Thyroid gland (tissue), 4 donors: ENCODE data around the gene SLC9A7. TPM values are rescaled to one million over a fixed set of nuclear protein-coding genes. Genes with fewer than 3 reads are reported as not detected.

Experiments used
- DNase-seq, 2 donors: peaks; one replicate each; pipeline ENCODE4 v3.0.0-alpha.2; 2019
- H3K27ac ChIP-seq, 3 donors: fragments of 200-600 bp; sonication (generic); 1 replicate in 2 of 3; 2 replicates in 1 of 3; pipeline ENCODE4 v1.5.1; 2016 to 2019; ENCODE audit warnings: mild to moderate bottlenecking in 1 of 3, moderate library complexity in 1 of 3
- H3K27me3 ChIP-seq: fragments of 200-600 bp; sonication (generic); one replicate; pipeline ENCODE4 v1.5.1; 2019
- H3K36me3 ChIP-seq, 2 donors: fragments of 200-600 bp; sonication (generic); one replicate each; pipeline ENCODE4 v1.5.1; 2016 to 2019
- H3K4me1 ChIP-seq, 2 donors: fragments of 200-600 bp; sonication (generic); one replicate each; pipeline ENCODE4 v1.5.1; 2017 to 2019
- H3K4me3 ChIP-seq, 3 donors: fragments of 200-600 bp; sonication (generic); replicated peaks in 1 of 3; 1 replicate in 2 of 3; 2 replicates in 1 of 3; pipeline ENCODE4 v1.5.1; 2016; ENCODE audit warnings: mild to moderate bottlenecking in 1 of 3
- H3K9me3 ChIP-seq: fragments of 200-600 bp; sonication (generic); one replicate; pipeline ENCODE4 v1.5.1; 2017
- CTCF ChIP-seq, 6 experiments: fragments of 200-600 bp in 3 of 6; fragments of 450-650 bp in 3 of 6; sonication (generic) in 3 of 6; IDR thresholded peaks; one replicate each; pipeline ENCODE4 v1.5.1; 2016 to 2019; ENCODE audit warnings: antibody characterized with exemption in 6 of 6, mild to moderate bottlenecking in 2 of 6, inconsistent platforms in 1 of 6, moderate library complexity in 1 of 6
- POLR2A ChIP-seq, 2 donors: fragments of 450-650 bp; IDR thresholded peaks; one replicate each; pipeline ENCODE4 v1.6.1; 2017; ENCODE audit warnings: antibody characterized with exemption in 2 of 2, mild to moderate bottlenecking in 2 of 2, moderate library complexity in 1 of 2
- WGBS, 2 donors: methylation state at CpG; one replicate each; pipeline ENCODE4 v1.1.5; 2017; 5-methylcytosine and 5-hydroxymethylcytosine counted together
- intact Hi-C: fragments of 100-400 bp; cut with DNase I; formaldehyde crosslinking; loops from one replicate; pipeline ENCODE4 v1.15.1; 2023
- total RNA-seq, 4 donors: library from RNA; depleted of rRNA; stranded (reverse); fragments of >200 nt; gene quantifications; one replicate each; pipeline ENCODE4 v1.2.3, GENCODE V29; 2016

Gene SLC9A7
- total RNA-seq, 4 donors from 2014 or later: 18.4 to 35.5 (median 26.3) TPM

- no peak overlapping the region for H3K27ac ChIP-seq
- H3K9me3 ChIP-seq: no peaks in the 10 kb centered on the region
- no peak for DNase-seq
- intact Hi-C loops: no loop called here
- TF ChIP-seq POLR2A (IDR thresholded peaks at IDR 0.05): no peak
- no peak for TF ChIP-seq CTCF (IDR thresholded peaks at IDR 0.05)
- no peak overlapping the region for H3K4me3 ChIP-seq
- 85 to 86% methylated on average over 8 to 9 of the region's 9 CpGs for WGBS, 2 donors
- H3K27me3 ChIP-seq: no peaks in the 10 kb centered on the region
- peaks cover 0 to 3% of the 10 kb centered on the region in 2 donors for H3K4me1 ChIP-seq
- no peaks in the 10 kb centered on the region for H3K36me3 ChIP-seq
These were observed 51.5 kb downstream of the SLC9A7 start for GRCh38 chrX:46707274-46707965.

- H3K36me3 ChIP-seq: no peaks in the 10 kb centered on the region
- WGBS, 2 donors: 77 to 85% methylated on average over 3 of the region's 3 CpGs
- intact Hi-C loops: no loop called here
- H3K4me1 ChIP-seq: peaks cover 0 to 3% of the 10 kb centered on the region in 2 donors
- no peak overlapping the region for H3K27ac ChIP-seq
- no peak for DNase-seq
- H3K4me3 ChIP-seq: no peak overlapping the region
- no peaks in the 10 kb centered on the region for H3K27me3 ChIP-seq
- TF ChIP-seq CTCF (IDR thresholded peaks at IDR 0.05): no peak
- TF ChIP-seq POLR2A (IDR thresholded peaks at IDR 0.05): no peak
- H3K9me3 ChIP-seq: no peaks in the 10 kb centered on the region
These were observed 54.0 kb downstream of the SLC9A7 start for GRCh38 chrX:46704767-46705386.

GRCh38 chrX:46703980-46704379, 54.9 kb downstream of the SLC9A7 start:
- Histone ChIP-seq H3K4me1 (no peaks in the 10 kb centered on the region), H3K9me3 (no peaks in the 10 kb centered on the region), H3K36me3 (no peaks in the 10 kb centered on the region), H3K27me3 (no peaks in the 10 kb centered on the region), H3K4me3 (no peak overlapping the region), H3K27ac (no peak overlapping the region)
- intact Hi-C loops: no loop called here
- no peak for TF ChIP-seq CTCF (IDR thresholded peaks at IDR 0.05)
- no peak for TF ChIP-seq POLR2A (IDR thresholded peaks at IDR 0.05)
- WGBS, 2 donors: 42 to 44% methylated on average over 4 of the region's 4 CpGs
- DNase-seq: peak in 1 of 2 donors; percentile 25

- H3K27ac ChIP-seq: no peak overlapping the region
- H3K9me3 ChIP-seq: no peaks in the 10 kb centered on the region
- TF ChIP-seq POLR2A (IDR thresholded peaks at IDR 0.05) (no peak), CTCF (IDR thresholded peaks at IDR 0.05) (no peak)
- H3K4me3 ChIP-seq: no peak overlapping the region
- H3K27me3 ChIP-seq: no peaks in the 10 kb centered on the region
- DNase-seq: no peak
- WGBS, 2 donors: 91 to 97% methylated on average over 3 of the region's 3 CpGs
- H3K36me3 ChIP-seq: no peaks in the 10 kb centered on the region
- intact Hi-C loops: no loop called here
- H3K4me1 ChIP-seq: no peaks in the 10 kb centered on the region
These were observed 60.2 kb downstream of the SLC9A7 start for GRCh38 chrX:46698691-46699090.

- no peaks in the 10 kb centered on the region for H3K36me3 ChIP-seq
- intact Hi-C loops: no loop called here
- no peak for DNase-seq
- no peak overlapping the region for H3K4me3 ChIP-seq
- H3K4me1 ChIP-seq: no peaks in the 10 kb centered on the region
- 79 to 100% methylated on average over 1 of the region's 1 CpG for WGBS, 2 donors
- H3K27ac ChIP-seq: no peak overlapping the region
- TF ChIP-seq POLR2A (IDR thresholded peaks at IDR 0.05): no peak
- TF ChIP-seq CTCF (IDR thresholded peaks at IDR 0.05): no peak
- H3K27me3 ChIP-seq: no peaks in the 10 kb centered on the region
- no peaks in the 10 kb centered on the region for H3K9me3 ChIP-seq
These were observed 63.4 kb downstream of the SLC9A7 start for GRCh38 chrX:46695491-46695890.
